Left renal pelvis (tissue), 4 donors: ENCODE data around the gene MROH2B. TPM values are rescaled to one million over a fixed set of nuclear protein-coding genes. Genes with fewer than 3 reads are reported as not detected.

Experiments used
- DNase-seq, 4 donors: peaks; one replicate each; pipeline ENCODE4 v3.0.0-alpha.2; 2013; ENCODE audit warnings: low read depth in 4 of 4, low spot score in 3 of 4
- polyA plus RNA-seq, 4 donors: library from polyadenylated mRNA; unstranded; fragments of 120-200 nt; gene quantifications; one replicate each; pipeline ENCODE4 v1.2.1, GENCODE V29; 2013; ENCODE audit not compliant: insufficient read length in 4 of 4

Gene MROH2B
- polyA plus RNA-seq, 4 donors, result 0.21 to 0.29 TPM; not detected in 2

DNA sequence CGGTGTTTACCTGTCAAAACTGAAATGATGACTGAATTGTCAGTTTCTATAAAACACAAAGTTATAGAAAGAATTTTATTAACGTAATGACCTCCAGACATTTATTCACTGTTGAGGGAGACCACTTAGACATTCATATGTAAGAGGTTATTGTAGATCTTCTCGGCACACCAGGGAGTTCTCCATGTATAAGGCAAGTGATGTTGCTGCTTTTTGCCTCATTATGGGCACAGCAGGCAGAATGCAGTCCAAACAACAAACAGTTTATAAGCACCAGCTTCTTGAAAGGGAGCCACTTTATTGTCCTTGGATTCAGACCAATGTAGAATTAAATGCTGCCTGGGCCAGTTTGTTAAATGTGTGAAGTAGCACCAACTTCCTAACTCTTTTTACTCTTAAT lies 95.1 kb downstream of the MROH2B start:
- no peak for DNase-seq

DNA sequence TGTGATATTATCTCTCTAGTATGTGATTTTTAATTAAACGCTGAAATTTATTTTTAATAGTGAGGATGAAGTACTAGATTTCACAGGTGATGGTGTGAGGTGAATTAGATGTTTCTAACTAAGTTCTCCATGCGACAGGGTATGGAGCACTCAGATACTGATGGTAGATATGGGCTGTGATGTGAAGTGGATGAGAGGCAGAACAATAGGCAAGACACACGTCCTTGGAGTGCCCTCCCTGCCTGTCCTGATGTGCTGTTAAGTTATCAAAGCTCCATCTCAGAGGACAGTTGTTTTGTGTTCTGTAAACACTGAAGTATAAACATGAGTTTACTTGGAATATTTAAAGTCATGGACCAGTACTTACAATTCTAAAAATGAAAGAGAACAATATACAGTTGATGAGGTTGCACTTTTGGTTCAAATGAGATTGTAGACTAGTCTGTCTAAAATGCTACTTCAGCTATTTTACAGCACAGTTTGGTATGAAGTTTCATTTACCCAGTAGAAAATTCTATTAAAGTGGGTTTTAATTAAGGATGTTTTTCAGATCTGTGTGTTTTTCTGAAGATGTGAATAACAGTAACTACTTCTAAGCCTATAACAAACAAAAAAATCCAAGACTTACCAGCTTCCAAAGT lies 97.7 kb downstream of the MROH2B start:
- no peak for DNase-seq

DNA sequence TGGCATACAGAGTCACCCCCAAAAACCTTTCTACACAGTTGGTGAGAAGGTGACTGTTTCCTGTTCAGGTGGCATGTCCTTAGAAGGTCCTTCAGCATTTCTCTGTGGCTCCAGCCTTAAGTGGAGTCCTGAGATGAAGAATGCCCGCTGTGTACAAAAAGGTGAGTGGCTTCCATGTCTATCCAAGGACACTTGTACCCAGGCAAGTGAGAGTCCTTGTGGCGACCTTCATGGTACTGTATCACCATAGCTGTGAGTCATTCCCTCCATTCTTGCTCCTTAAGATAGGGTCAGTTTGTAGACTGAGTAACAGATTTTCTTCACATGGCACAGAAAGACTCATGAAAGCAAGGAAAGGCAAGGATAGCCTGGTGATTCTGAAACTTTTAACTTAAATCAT lies 98.7 kb downstream of the MROH2B start:
- DNase-seq, result no peak

DNA sequence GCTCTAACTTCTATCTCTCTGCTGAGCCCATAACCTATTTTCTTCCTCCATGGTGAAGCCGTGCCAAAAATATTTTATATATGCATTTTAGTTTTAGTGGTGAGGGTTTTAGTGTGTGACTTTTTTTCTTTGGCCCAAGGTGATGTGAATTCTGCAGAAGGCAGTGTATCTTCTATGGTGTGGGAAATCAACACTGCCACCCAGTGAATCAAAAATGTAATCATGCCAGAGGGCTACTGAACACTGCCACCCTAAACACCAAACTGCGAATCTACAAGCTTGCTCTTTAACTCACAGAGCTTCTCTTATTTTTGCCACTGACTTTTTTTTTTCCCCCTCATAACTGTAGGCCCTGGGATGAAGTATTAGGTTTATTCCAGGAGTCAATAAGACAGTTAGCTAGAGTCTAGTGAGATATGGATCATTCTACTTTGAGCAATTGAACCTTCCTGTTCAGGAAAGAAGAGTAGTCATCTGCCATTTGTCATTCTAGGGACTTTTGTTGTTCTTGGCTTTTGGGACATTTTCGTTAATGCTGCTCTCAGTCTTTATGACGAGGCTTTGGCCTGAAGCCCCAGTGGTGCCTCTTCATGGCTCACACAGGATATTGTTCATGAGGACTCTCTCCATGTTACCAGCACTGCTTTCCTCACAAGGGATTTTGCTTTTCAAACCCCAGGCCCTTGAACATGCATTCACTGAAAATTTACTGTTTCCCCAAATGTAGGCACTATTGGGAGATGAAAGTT lies 108.8 kb downstream of the MROH2B start:
- no peak for DNase-seq

DNA sequence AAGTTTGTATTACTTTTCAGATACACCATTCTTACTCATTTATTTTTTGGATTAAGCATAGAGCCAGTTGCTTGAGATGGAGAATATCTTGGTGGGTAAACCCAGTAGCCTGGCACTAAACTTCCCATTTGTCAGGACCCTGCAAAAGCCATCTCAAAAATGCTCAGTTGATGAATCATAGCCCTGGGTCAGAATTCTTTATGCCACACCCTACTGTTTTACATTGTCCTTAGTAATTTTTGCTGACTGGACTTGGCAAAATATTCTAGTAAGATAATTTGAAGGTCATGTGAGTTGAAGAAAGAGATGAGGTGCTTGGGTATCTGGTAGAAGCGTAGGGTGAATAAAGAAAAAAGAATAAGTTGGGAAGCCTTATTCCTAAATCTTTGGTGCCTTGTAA lies 111.1 kb downstream of the MROH2B start:
- no peak for DNase-seq

DNA sequence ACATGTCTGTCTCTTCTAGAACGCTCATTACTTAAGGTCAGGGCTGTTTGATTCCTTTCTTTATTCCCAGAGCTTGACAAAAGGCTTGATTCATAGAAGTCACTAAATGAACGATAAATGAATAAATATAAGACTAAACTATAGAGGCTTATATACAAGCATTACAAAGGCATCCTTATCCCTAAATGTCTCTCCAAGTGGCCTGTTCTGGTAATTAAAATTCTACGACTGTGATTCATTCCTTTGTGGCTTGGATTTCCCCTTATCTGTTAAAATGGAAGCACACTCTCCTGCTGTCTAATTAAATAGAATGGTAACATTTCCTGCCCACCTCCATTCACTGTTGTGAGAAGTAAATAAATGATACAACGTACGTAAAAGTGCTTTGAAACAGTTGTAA lies 112.3 kb downstream of the MROH2B start:
- no peak for DNase-seq

DNA sequence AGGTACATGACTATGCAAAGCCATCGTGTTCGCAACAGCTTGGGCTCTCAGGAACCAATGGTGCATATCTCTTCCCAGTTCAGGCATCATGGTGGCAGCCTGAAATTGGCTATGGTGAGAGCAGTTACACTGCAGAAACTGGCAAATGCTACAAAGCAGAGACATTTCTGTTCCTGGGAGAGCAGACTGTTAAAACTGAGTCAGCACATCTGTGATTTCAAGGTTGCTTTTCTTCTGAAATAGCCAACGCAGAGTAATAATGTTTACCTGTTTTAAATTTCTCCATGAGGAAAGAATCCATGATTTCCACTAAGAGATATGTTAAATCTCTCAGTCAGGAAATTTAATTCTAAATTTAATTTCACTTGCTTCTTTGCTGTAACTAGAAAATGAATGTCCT lies 114.1 kb downstream of the MROH2B start:
- DNase-seq, result no peak

DNA sequence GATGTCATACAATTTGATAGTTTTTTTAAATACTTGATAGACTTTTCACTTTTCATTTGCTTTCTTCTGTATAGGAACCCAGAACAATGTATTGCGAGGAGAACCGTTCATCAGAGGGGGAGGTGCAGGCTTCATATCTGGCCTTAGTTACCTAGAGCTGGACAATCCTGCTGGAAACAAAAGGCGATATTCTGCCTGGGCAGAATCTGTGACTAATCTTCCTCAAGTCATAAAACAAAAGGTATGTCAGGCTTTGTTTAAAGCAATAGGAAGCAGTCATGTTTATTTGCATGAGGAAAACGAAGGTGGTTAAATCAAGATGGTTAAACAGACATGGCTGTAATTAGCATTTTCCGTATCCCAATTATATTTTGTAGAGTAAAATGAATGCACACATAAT lies 115.8 kb downstream of the MROH2B start:
- no peak for DNase-seq

Other genes starting within 250 kb of the MROH2B start
- gene RPL37, start 236.1 kb downstream of the MROH2B start, polyA plus RNA-seq, result 1,000 to 10,000 TPM; 1,771 to 1,971 (median 1,837) TPM
- 1 to 10 TPM; 2.5 to 3.4 (median 3.0) TPM for gene CARD6, start 230.0 kb downstream of the MROH2B start, polyA plus RNA-seq
- 100 to 1,000 TPM in 3 of 4 donors, 10 to 100 TPM in 1; 26.7 to 210 (median 126) TPM for gene C7, start 161.8 kb downstream of the MROH2B start, polyA plus RNA-seq
- gene C6, start 142.2 kb upstream of the MROH2B start, polyA plus RNA-seq, result 1 to 10 TPM in 3 of 4 donors, under 1 TPM in 1; 0.44 to 3.4 (median 2.3) TPM